ENCODE results near the gene GALNT7.
"Not testable (repeated sequence)": the region's sequence is repeated elsewhere in the genome, so short reads cannot be mapped to it uniquely, and the experiment has no call there.

GALNT7 gene

GRCh38 chr4:173168396-173169177 is at the start of gene GALNT7:
Gene GALNT7 (plus strand): TSS chr4:173168811. CDS start chr4:173168836, 25 bp downstream.
- in situ Hi-C loops (cut with MboI; ENCODE audit: low sequenced_read_pairs), result loop anchor here (25.0 kb wide), 1 partner anchor 131 kb away; no protein-coding TSS in a partner anchor

- in situ Hi-C loops (cut with MboI; ENCODE audit: low sequenced_read_pairs), result not testable (repeated sequence)
Measured at GRCh38 chr4:173118819-173119218, 49.8 kb upstream of the GALNT7 start.

- in situ Hi-C loops (cut with MboI; ENCODE audit: low sequenced_read_pairs), result no loop called here
Measured at GRCh38 chr4:173119818-173120217, 48.8 kb upstream of the GALNT7 start.

GRCh38 chr4:173121076-173121561 is 47.5 kb upstream of the GALNT7 start:
- in situ Hi-C loops (cut with MboI; ENCODE audit: low sequenced_read_pairs), result no loop called here

GRCh38 chr4:173124209-173124865 is 44.3 kb upstream of the GALNT7 start:
- in situ Hi-C loops (cut with MboI; ENCODE audit: low sequenced_read_pairs), result no loop called here

- in situ Hi-C loops (cut with MboI; ENCODE audit: low sequenced_read_pairs), result no loop called here
Measured at GRCh38 chr4:173125216-173125812, 43.3 kb upstream of the GALNT7 start.

- in situ Hi-C loops (cut with MboI; ENCODE audit: low sequenced_read_pairs), result no loop called here
Measured at GRCh38 chr4:173128199-173128890, 40.3 kb upstream of the GALNT7 start.

- in situ Hi-C loops (cut with MboI; ENCODE audit: low sequenced_read_pairs), result no loop called here
Measured at GRCh38 chr4:173130687-173131086, 37.9 kb upstream of the GALNT7 start.

GRCh38 chr4:173134426-173134825 is 34.2 kb upstream of the GALNT7 start:
- in situ Hi-C loops (cut with MboI; ENCODE audit: low sequenced_read_pairs), result no loop called here

- in situ Hi-C loops (cut with MboI; ENCODE audit: low sequenced_read_pairs), result no loop called here
Measured at GRCh38 chr4:173135241-173135847, 33.3 kb upstream of the GALNT7 start.

GRCh38 chr4:173138624-173139023 is 30.0 kb upstream of the GALNT7 start:
- in situ Hi-C loops (cut with MboI; ENCODE audit: low sequenced_read_pairs), result no loop called here

- in situ Hi-C loops (cut with MboI; ENCODE audit: low sequenced_read_pairs), result no loop called here
Measured at GRCh38 chr4:173139561-173139960, 29.1 kb upstream of the GALNT7 start.

GRCh38 chr4:173145131-173145530 is 23.5 kb upstream of the GALNT7 start:
- in situ Hi-C loops (cut with MboI; ENCODE audit: low sequenced_read_pairs), result no loop called here

- in situ Hi-C loops (cut with MboI; ENCODE audit: low sequenced_read_pairs), result no loop called here
Measured at GRCh38 chr4:173146456-173146855, 22.2 kb upstream of the GALNT7 start.

GRCh38 chr4:173151496-173151895 is 17.1 kb upstream of the GALNT7 start:
- in situ Hi-C loops (cut with MboI; ENCODE audit: low sequenced_read_pairs), result loop anchor here (25.0 kb wide), 1 partner anchor 114 kb away; no protein-coding TSS in a partner anchor

- in situ Hi-C loops (cut with MboI; ENCODE audit: low sequenced_read_pairs), result loop anchor here (25.0 kb wide), 1 partner anchor 115 kb away; no protein-coding TSS in a partner anchor
Measured at GRCh38 chr4:173152104-173152503, 16.5 kb upstream of the GALNT7 start.

- in situ Hi-C loops (cut with MboI; ENCODE audit: low sequenced_read_pairs), result loop anchor here (25.0 kb wide), 1 partner anchor 116 kb away; no protein-coding TSS in a partner anchor
Measured at GRCh38 chr4:173153445-173153844, 15.2 kb upstream of the GALNT7 start.

- in situ Hi-C loops (cut with MboI; ENCODE audit: low sequenced_read_pairs), result loop anchor here (25.0 kb wide), 1 partner anchor 122 kb away; no protein-coding TSS in a partner anchor
Measured at GRCh38 chr4:173159791-173160190, 8.8 kb upstream of the GALNT7 start.

- in situ Hi-C loops (cut with MboI; ENCODE audit: low sequenced_read_pairs), result loop anchor here (25.0 kb wide), 1 partner anchor 124 kb away; no protein-coding TSS in a partner anchor
Measured at GRCh38 chr4:173160871-173161270, 7.7 kb upstream of the GALNT7 start.

- in situ Hi-C loops (cut with MboI; ENCODE audit: low sequenced_read_pairs), result loop anchor here (25.0 kb wide), 1 partner anchor 124 kb away; no protein-coding TSS in a partner anchor
Measured at GRCh38 chr4:173161311-173161710, 7.3 kb upstream of the GALNT7 start.
